Measurements from ENCODE around the gene TMEM69.
"Not testable (repeated sequence)": the region's sequence is repeated elsewhere in the genome, so short reads cannot be mapped to it uniquely, and the experiment has no call there.

TMEM69 gene

DNA sequence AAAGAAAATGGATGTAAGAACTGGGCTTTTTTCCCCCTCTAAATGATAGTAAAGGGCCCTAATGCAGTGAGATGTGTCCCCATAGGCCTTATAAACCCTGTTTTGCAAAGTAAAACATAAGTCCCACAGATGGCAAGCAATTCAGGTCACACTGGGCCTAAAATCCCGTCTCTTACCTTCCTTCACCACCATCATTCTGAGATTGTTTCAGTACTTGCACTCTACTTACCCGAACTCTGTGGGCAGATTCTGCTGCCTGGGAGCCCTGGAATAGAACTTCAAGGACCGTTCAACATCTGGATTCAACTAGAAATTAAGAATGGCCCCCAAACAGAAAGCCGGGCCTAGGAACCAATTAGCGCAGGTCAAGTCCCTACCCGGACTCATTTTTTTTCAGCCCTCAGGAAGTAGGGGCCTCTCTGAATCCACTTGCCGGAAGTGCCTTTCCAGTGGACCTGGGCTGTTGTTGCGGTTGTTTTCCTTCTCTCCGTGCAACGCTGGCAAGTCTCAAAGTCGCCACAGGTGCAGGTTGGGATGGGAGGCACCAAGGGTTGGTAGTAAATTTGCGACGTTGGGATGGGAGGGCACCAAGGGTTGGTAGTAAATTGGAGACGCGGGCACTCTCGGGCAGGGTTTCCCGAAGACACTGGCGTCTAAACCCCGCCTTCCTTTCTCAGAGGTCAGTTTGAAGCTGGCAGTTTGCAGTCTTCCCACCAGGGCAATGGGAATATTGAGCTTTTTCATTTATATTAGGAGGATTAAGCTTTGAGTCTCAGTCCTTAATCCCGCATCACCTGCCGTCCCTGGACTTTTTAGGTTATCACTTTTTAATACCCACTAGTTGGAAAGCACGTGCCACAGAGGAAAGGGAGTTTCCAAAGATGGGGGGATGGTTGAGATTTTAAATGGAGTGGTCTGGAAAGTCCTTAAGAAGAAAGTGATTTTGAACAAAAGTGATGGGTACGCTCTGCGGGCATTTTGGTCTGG, at the start of gene TMEM69:
Gene TMEM69 (plus strand): TSS at position 428 of the 987 bp plus-strand sequence. CDS start 2,888 bp downstream, outside the sequence.
- peak; percentile 87 for DNase-seq (ENCODE audit: low spot score)

GRCh38 chr1:45640293-45640692, 47.7 kb upstream of the TMEM69 start:
- no peak for DNase-seq (ENCODE audit: low spot score)

- DNase-seq (ENCODE audit: low spot score) = no peak
These were observed 44.7 kb upstream of the TMEM69 start for GRCh38 chr1:45643321-45643720.

GRCh38 chr1:45643978-45644377, 44.0 kb upstream of the TMEM69 start:
- peak; percentile 6 for DNase-seq (ENCODE audit: low spot score)

DNA sequence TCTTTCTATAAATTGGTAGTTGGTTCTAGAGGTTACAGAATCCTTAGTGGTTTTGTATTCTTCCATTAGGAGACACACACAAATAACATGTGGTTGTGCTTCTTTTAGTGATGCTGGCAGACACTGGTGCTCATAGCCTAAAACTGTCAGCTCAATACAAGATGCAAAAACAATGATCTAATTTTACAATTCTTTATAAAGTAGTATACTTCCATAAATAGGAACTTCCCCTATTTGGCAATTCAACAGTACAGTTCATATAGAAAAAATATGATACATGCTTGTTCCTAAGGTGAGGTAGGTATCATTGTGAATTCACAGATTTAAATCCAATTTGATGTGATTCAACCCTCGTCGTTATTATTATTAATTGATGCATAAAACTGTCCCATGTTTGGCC, 43.3 kb upstream of the TMEM69 start:
- no peak for DNase-seq (ENCODE audit: low spot score)

DNA sequence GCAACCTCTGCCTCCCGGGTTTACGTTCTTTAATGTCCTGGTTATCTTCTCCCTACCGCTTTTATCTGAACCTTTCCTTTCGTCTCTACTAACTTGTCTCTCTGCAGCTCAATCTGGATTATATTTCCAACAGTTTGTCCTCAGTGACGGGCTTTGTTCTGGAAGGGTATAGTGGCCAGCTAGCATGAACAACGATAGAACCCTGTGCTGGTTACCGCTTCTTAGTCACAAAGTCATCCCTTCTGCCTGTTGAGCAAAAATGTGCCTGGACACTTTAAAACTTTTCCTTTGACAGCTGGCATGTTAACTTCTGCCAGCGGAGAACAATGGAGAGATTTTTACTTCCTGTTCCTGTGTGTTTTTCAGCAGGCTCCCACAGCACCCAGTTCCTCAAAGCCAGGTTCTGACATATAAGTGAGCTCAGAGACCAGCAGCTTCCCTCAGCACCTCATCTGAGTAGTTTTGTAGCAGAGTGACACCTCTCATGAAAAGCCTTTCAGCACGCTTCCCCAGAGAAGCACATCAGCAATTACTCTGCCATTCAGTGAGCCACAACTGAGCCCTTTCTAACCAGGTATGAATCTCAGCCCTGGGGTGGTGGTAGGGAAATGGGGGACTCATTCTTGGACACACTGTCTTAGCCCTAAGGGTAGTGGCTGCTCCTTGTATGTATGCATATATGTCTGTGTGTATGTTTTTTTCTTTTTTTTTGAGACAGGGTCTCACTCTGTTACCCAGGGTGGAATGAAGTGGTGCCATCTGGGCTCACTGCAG, 40.5 kb upstream of the TMEM69 start:
- DNase-seq (ENCODE audit: low spot score) = no peak

GRCh38 chr1:45654540-45655280, 33.3 kb upstream of the TMEM69 start:
- DNase-seq (ENCODE audit: low spot score) = peak; percentile 43

DNA sequence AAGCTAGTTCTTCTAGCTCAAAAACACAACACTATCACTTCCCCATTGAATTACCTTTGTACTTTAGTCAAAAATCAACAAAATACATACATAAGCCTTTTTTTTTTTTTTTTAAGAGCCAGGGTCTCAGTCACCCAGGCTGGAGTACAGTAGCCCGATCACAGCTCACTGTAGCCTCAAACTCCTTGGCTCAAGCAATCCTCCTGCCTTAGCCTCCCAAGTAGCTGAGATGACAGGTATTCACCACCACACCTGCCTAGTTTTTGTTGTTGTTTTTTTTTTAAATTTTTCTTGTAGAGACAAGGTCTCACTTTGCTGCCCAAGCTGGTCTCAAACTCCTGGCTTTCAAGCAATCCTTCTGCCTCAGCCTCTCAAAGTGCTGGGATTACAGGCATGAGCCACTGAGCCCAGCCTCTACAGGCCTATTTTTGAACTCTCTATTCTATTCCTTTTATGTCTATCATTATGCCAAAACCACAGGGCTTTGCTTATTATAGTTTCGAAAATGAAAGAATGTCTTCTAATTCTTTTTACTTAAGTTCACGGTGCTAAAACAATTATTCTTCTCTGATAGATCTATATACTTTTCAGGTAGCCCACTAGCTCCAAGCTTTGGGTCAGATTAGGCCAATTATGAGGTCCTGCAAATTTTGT, 31.3 kb upstream of the TMEM69 start:
- DNase-seq (ENCODE audit: low spot score) = no peak

- no peak for DNase-seq (ENCODE audit: low spot score)
These were observed 29.8 kb upstream of the TMEM69 start for GRCh38 chr1:45658171-45658570.

DNA sequence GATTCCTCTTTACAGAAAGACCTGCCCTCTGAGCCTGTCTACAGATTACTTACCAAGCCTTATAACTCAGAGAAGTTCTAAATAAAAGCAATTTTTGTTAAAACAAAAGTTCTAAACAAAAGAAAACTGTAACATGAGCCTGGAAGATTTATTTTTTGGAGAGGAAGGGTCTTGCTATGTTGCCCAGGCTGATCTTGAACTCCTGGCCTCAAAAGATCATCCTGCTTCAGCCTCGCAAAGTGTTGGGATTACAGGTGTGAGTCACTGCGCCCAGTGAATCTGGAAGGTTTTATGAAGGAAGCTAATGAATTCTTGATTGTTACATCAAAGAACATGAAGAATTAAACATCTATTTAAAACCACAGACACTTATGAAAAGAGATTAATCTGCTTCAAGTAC, 28.8 kb upstream of the TMEM69 start:
- no peak for DNase-seq (ENCODE audit: low spot score)

- no peak for DNase-seq (ENCODE audit: low spot score)
These were observed 27.6 kb upstream of the TMEM69 start for GRCh38 chr1:45660336-45660735.

- DNase-seq (ENCODE audit: low spot score) = no peak
These were observed 21.1 kb upstream of the TMEM69 start for GRCh38 chr1:45666836-45667235.

DNA sequence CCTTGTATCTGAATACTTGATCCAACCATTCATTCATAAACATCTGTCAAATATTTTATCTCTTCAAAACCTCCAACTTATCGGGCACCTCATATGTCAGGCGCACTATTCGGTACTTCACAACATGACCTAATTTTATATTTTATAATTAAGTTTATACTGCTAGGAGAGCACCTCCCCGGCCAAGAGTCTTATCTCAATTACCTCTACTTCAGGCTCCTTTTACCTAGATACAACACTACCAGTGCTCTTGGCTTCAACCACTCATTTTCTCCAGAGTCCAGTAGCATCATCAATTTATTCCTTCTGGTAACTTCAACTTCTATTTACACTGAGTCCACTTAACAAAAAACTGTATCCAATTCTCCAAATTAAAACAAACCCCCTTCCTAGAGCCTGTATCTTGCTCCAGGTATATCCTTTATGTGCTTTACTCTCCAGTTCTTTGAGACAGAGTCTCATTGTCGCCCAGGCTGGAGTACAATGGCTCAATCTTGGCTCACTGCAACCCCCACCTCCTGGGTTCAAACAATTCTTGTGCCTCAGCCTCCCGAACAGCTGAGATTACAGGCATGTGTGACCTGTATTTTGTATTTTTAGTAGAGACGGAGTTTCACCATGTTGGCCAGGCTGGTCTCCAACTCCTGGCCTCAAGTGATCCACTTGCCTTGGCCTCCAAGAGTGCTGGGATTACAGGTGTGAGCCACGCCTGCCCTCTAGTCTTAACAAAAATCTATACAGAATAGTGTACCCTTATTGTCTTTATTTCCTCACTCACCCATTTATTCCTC, 20.5 kb upstream of the TMEM69 start:
- no peak for DNase-seq (ENCODE audit: low spot score)

- no peak for DNase-seq (ENCODE audit: low spot score)
These were observed 19.5 kb upstream of the TMEM69 start for GRCh38 chr1:45668526-45668925.

DNA sequence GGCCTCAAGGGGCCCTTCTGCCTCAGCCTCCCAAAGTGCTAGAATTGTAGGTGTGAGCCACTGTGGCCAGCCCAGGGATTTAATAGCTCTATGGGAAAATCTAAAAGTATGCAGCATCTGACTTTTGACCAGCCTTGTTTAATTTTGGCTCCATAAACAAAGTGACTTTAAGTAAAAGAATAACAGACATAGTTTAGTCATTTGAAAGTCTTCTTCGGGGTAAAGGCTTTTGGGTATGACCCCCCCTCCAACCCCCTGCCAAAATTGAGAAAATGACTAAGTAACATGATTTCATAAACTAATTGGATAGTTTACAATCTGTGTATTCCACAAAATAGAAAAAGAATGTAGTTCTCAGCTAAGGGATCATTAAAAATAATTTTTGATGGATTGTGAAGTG, 18.6 kb upstream of the TMEM69 start:
- DNase-seq (ENCODE audit: low spot score) = peak; percentile 27

GRCh38 chr1:45669859-45670655, 17.9 kb upstream of the TMEM69 start:
- peak; percentile 14 for DNase-seq (ENCODE audit: low spot score)

GRCh38 chr1:45673956-45674355, 14.0 kb upstream of the TMEM69 start:
- peak; percentile 15 for DNase-seq (ENCODE audit: low spot score)

DNA sequence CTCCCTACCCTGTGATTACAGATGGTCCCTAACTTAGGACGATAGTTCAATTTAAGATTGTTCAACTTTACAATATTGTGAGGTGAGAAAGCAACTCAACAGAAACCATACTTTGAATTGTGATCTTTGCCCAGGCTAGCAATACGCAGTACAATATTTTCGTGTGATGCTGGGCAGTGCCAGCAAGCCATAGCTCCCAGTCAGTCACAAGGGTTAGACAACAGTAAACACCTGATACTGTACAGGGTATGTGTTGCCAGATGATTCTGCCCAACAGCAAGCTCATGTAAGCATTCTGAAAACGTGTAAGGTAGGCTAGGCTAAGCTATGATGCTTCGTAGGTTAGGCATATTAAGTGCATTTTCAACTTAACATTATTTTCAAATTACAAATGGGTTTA, 13.5 kb upstream of the TMEM69 start:
- DNase-seq (ENCODE audit: low spot score) = no peak

- DNase-seq (ENCODE audit: low spot score) = not testable (repeated sequence)
These were observed 11.4 kb upstream of the TMEM69 start for GRCh38 chr1:45676553-45676952.

- no peak for DNase-seq (ENCODE audit: low spot score)
These were observed 10.2 kb upstream of the TMEM69 start for GRCh38 chr1:45677751-45678245.

All from GM03348 (cell line).